HG03135 (cell line): Measurements from ENCODE around the gene PGAP3.
"Not testable (repeated sequence)": the region's sequence is repeated elsewhere in the genome, so short reads cannot be mapped to it uniquely, and the experiment has no call there.

Source experiments
- ATAC-seq: cut with Tn5 transposase; IDR thresholded peaks from one replicate; pipeline ENCODE4 v1.9.1; 2021; ENCODE audit warnings: mild to moderate bottlenecking, moderate library complexity; ENCODE audit not compliant: unreplicated experiment

The PGAP3 gene

GRCh38 chr17:39687546-39688474 is at the start of gene PGAP3:
Gene PGAP3, minus strand, starts transcription at chr17:39688057. Its CDS starts 43 bp downstream, at chr17:39688014.
- peak; percentile 80 for ATAC-seq

GRCh38 chr17:39737206-39737759 is 49.4 kb upstream of the PGAP3 start:
- no peak for ATAC-seq

- no peak for ATAC-seq
Observed at GRCh38 chr17:39736319-39737165, 48.7 kb upstream of the PGAP3 start.

GRCh38 chr17:39735882-39736281 is 48.0 kb upstream of the PGAP3 start:
- ATAC-seq, result no peak

- ATAC-seq, result no peak
Observed at GRCh38 chr17:39732586-39732985, 44.7 kb upstream of the PGAP3 start.

- peak; percentile 87 for ATAC-seq
Observed at GRCh38 chr17:39730095-39730921, 42.5 kb upstream of the PGAP3 start, which contains the start of gene MIEN1. Gene MIEN1, minus strand, starts transcription at chr17:39730532. Its CDS starts 37 bp downstream, at chr17:39730495.

- ATAC-seq, result no peak
Observed at GRCh38 chr17:39729280-39729851, 41.5 kb upstream of the PGAP3 start.

- no peak for ATAC-seq
Observed at GRCh38 chr17:39727556-39727955, 39.7 kb upstream of the PGAP3 start.

- ATAC-seq, result no peak
Observed at GRCh38 chr17:39726617-39727016, 38.8 kb upstream of the PGAP3 start.

GRCh38 chr17:39725923-39726322 is 38.1 kb upstream of the PGAP3 start:
- not testable (repeated sequence) for ATAC-seq

- no peak for ATAC-seq
Observed at GRCh38 chr17:39724731-39725130, 36.9 kb upstream of the PGAP3 start.

GRCh38 chr17:39722965-39723848 is 35.4 kb upstream of the PGAP3 start:
- no peak for ATAC-seq

GRCh38 chr17:39722104-39722503 is 34.2 kb upstream of the PGAP3 start:
- ATAC-seq, result no peak

- ATAC-seq, result no peak
Observed at GRCh38 chr17:39719563-39720355, 31.9 kb upstream of the PGAP3 start.

- ATAC-seq, result no peak
Observed at GRCh38 chr17:39717660-39718059, 29.8 kb upstream of the PGAP3 start.

GRCh38 chr17:39716879-39717536 is 29.2 kb upstream of the PGAP3 start:
- ATAC-seq, result no peak

GRCh38 chr17:39716073-39716818 is 28.4 kb upstream of the PGAP3 start:
- no peak for ATAC-seq
